NCI-H2107 treated with DMSO at 0.1 percent for 48 hours (cell line): Measurements from ENCODE around the gene NMNAT2.

Experiments used
- DNase-seq: peaks from one replicate; lab custom pipeline; 2025; ENCODE audit not compliant: unreplicated experiment; lab: John Stamatoyannopoulos, UW

NMNAT2 gene

DNA sequence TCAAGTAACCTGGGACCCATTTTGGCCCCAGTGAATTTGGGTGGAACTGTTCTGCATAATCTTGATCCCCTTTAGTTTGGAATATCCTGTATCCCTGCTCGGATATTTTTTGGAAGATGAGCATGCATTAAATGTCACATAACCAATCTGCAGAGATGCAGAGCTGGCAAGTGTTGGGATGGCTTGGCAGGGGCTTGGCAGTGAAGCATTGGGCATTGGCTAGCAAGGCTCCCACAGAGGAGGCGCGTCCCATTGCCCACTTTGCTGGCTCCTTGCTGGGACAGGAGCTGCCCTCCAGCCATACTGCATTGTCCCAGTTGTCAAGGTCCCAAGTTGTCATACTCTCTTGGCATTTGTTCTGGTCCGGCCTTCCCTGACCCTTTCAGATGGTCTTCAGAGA, 202.2 kb downstream of the NMNAT2 start:
- no peak for DNase-seq

DNA sequence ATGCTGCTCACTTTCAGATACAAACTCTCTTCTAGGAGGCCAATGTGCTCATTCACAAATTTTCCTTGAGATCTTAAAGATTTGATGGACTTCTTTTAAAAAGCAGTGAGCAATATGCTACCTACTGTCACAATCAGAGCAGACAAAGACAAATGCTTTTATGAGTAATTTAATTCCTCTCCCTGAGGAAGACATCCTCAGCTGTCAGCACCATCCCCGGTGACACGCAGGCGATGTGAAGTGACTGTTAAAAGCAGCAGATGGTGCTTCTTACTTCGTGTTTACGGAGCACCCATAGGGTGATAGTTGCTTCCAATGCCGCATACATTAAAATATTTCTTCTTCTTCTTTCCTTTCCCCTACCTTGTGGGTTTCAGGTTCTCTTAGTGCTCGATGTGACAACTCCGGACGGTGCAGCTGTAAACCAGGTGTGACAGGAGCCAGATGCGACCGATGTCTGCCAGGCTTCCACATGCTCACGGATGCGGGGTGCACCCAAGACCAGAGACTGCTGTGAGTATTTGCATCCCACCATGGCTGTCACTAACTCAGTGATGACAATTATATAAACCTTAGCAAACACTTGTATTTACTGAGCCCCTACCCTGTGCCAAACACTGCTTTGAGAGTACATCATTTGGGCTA, 203.0 kb downstream of the NMNAT2 start:
- DNase-seq = peak; percentile 53

DNA sequence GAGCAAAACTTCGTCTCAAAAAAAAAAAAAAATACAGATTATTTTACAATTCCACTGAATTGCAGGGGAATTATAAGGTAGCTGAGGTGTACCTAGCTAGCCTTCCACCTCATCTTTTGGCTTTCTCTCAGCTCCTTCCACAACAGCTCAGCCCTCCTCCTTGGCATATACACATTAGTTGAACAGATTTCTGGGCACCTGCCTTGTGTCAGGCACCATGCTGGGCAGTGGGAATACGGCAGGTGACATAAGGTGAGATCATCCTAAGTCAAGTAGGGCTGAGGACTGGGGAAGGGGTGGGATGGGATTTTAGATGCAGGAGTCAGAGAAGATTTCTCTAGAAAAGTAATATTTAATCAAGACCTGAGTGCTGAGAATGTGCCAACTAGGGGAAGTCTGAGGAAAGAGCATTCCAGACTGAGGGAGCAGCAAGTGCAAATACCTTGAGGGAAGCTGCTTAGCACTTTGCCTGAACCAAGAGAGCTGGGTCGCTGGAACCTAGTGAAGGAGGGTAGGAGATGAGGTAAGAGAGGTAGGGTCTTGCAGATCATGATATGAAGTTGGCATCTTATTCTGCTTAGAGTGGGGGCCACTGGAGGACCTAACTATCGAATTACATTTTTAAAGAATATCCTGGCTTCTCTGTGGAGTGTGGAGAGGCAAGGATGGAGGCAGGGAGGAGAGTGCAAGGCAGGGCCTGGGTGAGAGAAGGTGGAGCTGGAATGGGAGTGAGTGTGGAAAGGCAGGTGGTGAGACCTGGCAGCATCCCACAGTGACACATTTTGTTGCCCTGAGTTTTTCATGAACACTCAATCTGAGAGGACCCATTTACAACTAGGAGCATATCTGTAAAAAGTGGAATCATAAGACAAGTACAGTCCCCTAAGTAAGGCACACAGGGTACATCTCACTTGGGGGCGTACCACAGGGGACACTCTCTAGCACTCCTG, 203.9 kb downstream of the NMNAT2 start:
- DNase-seq = peak; percentile 72

DNA sequence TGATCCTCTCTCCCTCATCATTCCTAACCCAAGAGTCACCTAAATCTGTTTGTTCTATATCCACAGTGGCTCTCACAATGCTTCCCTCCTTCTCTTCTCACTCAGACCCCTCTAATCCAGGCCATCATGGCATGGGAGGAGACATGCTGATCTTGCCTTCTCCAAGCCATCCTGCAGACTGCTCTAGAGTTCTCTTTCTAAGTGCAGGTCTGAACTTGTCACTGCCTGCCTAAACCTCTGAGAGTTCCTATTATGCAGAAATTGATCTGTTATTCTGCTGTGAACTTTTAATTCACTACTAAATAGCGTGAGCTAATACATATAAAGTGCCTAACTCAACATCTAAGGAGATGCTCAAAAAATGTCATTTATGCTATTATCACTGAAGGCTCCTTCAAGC, 205.3 kb downstream of the NMNAT2 start:
- peak; percentile 39 for DNase-seq

DNA sequence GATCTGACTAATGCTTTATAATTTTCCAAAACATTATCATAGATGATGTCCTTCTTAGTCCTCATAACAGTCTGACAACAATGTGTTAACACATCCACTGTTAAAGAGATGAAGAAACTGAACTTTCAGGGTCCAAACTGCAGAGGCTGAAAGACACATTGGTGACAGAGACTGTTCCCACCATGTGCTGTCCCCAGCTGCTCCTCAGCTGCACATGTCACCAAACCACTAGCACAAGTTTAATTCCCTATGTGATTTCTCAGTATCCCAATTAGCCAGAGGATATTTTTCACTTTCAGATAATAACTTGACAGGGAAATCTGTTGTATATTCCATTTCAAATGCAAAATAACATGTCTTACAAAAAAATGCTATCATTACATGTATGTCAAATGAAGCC, 207.5 kb downstream of the NMNAT2 start:
- no peak for DNase-seq

DNA sequence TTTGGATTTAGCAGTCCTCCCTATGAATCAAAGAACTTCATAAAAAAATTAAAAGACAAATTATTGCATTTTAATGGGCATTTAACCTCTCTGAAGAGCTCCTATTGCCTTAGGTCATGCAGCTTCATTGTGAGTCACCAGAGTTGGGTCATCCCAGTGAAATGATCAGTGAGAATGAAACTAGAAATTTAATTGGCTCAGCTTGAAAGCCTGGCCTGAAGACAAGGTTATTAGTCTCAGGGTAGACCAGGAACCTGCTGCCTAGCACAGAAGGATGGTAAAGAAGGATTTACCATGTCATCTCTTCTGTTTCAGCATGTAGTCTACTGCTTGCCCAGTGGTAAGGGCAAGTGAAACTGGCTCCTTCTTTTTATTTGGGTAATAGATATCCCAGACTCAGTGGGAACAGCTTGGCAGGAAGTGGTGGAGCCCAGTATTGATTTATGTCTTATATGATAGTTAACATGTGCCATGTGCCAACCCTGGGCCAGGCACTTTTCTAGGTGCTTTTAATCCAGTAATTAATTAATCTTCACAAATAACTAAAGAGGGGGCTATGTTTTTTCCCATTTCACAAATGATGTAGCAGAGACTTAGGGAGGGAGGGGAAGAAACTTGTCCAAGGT, 208.5 kb downstream of the NMNAT2 start:
- DNase-seq = no peak

DNA sequence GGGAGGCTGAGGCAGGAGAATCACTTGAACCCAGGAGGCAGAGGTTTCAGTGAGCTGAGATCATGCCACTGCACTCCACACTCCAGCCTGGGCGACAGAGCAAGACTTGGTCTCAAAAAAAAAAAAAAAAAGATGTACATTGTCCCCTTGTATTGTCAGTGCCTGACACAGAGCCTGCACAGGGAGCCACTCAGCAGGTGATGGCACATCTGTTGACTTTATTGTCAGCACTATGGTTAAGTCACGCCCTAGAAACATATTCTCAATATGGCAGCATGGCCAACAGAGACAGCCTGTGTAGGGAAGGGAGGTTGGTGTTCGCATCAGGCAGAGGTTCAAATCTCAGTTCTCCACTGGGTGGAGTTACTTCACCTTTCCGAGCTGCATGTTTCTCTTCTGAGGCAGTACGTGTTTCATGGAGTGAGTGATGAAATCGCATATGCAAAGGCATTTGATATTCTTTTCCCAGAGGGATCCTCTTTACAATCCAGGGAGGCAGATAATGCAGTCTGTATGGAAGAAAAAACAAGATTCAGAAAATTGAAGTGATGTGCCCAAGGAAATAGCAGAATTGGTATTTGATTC, 211.6 kb downstream of the NMNAT2 start:
- no peak for DNase-seq

DNA sequence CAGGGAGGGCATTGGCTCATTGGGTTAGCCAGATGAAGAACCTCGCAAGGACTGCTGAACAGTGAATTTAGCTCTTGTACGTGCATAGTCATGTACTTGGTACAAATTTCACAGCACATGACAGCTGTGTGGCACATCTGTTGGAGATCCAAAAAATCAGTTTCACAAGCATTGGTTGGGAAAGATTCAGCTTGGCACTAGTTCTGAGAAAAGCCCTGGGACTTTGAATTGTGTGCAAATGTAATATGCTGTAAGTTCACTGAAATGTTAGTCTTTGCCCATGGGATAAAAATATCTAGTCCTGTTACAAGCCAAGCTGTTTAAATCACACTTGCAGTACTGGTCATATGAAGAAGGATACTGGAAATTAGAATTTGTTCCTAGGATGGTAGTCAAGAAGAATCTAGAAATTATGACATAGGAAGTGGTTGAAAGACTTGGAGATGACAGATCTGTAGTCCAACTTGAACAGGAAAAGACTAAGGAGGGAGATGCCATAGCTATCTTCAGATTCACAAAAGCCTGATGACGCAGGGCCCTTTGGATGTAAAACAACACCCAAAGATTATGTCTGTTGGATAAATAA, 212.9 kb downstream of the NMNAT2 start:
- no peak for DNase-seq

DNA sequence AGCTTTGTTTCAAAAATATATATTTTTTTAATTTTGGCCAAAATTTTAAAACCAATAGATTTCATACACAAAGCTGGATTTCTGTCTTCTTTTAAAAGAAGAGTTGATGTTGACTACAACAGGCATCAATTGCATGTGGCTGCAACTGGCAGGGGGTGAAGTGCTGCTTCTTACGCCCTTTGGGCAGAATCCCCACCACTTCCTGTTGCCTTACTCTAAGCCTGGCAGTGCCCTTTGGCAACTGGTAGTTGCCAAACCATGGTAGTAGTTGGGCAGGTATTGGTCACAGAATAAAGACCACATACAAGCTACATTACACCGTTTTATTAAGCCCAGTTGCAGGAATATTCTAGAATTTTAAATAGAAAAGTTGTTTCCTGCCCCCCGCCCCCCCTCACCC, 215.1 kb downstream of the NMNAT2 start:
- DNase-seq = no peak

DNA sequence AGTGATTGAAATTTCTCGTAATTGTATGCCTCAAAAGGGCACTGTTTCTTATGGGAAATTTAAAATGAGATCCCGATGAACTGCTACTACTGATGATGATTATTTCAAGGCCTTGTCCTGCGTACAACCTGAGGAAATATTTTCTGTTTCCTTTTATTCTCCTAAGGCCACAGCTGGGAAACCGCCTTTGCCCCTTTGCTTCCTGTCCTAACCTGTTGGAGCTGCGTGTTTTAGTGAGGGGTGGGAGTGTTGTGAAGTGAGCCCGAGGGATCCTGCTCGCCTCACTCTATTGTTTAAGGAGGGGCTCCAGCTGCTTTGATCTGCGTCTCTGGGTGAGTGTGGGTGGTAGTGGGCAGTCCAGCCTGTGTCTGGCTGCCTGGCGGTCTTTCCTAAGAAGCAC, 217.7 kb downstream of the NMNAT2 start:
- no peak for DNase-seq

DNA sequence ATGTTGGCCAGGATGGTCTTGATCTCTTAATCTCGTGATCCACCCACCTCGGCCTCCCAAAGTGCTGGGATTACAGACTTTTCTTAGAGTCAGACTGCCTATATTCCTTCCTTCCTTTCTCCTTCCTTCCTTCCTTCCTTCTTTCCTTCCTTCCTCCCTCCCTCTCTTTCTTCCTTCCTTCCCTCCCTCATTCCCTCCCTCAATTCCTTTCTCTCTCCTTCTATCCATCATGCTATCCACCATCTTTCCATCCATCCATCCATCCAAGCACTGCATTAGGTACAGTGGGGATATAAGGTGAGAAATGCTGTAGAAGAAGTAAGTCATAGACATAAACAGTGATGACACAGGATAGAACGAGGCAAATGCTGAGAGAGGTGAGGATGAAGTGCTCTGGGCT, 218.9 kb downstream of the NMNAT2 start:
- no peak for DNase-seq

DNA sequence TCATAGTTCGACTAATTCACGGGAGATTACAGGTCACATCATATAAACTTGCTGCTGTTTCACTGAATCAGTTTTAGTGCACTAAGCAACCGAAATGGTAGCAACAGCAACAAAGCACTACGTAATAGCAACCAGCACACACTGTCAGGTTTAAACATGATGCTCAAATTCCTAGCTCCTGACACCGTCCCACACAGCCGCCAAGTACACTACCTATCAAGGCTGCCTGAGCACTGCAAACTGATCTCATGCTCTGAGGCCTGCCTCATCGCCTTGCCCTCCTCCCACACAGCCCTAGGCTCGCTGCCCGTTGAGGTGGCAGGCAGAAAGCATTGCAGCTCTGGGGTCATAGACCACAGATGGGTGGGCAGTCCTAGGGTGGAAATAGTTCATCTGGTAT, 219.7 kb downstream of the NMNAT2 start:
- DNase-seq = no peak
